ENCODE data around the gene MOB2.
A peak's percentile ranks its signal among the peaks of the same experiment; 100 is the strongest.

Gene MOB2

GRCh38 chr11:1455763-1456060 is 30.9 kb downstream of the MOB2 start:
- no peak for DNase-seq (ENCODE audit: low spot score)

- no peak for DNase-seq (ENCODE audit: low spot score)
Measured at GRCh38 chr11:1455032-1455762, 31.4 kb downstream of the MOB2 start.

GRCh38 chr11:1454576-1454975 is 32.0 kb downstream of the MOB2 start:
- DNase-seq (ENCODE audit: low spot score), result no peak

- peak; percentile 19 for DNase-seq (ENCODE audit: low spot score)
Measured at GRCh38 chr11:1453611-1454034, 33.0 kb downstream of the MOB2 start.

GRCh38 chr11:1452744-1453143 is 33.8 kb downstream of the MOB2 start:
- no peak for DNase-seq (ENCODE audit: low spot score)

GRCh38 chr11:1451781-1452470 is 34.7 kb downstream of the MOB2 start:
- DNase-seq (ENCODE audit: low spot score), result no peak

GRCh38 chr11:1450949-1451710 is 35.4 kb downstream of the MOB2 start:
- no peak for DNase-seq (ENCODE audit: low spot score)

- no peak for DNase-seq (ENCODE audit: low spot score)
Measured at GRCh38 chr11:1450344-1450875, 36.2 kb downstream of the MOB2 start.

GRCh38 chr11:1449490-1450243 is 36.9 kb downstream of the MOB2 start:
- no peak for DNase-seq (ENCODE audit: low spot score)

GRCh38 chr11:1448882-1449281 is 37.7 kb downstream of the MOB2 start:
- no peak for DNase-seq (ENCODE audit: low spot score)

- no peak for DNase-seq (ENCODE audit: low spot score)
Measured at GRCh38 chr11:1447845-1448825, 38.4 kb downstream of the MOB2 start.

GRCh38 chr11:1446623-1447022 is 40.0 kb downstream of the MOB2 start:
- no peak for DNase-seq (ENCODE audit: low spot score)

GRCh38 chr11:1445741-1446445 is 40.7 kb downstream of the MOB2 start:
- DNase-seq (ENCODE audit: low spot score), result no peak

- DNase-seq (ENCODE audit: low spot score), result no peak
Measured at GRCh38 chr11:1444823-1445422, 41.7 kb downstream of the MOB2 start.

GRCh38 chr11:1444321-1444720 is 42.3 kb downstream of the MOB2 start:
- no peak for DNase-seq (ENCODE audit: low spot score)

- DNase-seq (ENCODE audit: low spot score), result no peak
Measured at GRCh38 chr11:1443737-1444136, 42.8 kb downstream of the MOB2 start.

- no peak for DNase-seq (ENCODE audit: low spot score)
Measured at GRCh38 chr11:1442807-1443366, 43.7 kb downstream of the MOB2 start.

GRCh38 chr11:1442163-1442562 is 44.4 kb downstream of the MOB2 start:
- DNase-seq (ENCODE audit: low spot score), result peak; percentile 50

- DNase-seq (ENCODE audit: low spot score), result no peak
Measured at GRCh38 chr11:1440496-1440895, 46.1 kb downstream of the MOB2 start.

GRCh38 chr11:1440066-1440465 is 46.5 kb downstream of the MOB2 start:
- DNase-seq (ENCODE audit: low spot score), result no peak
